ENCODE results near the gene PHF2.

Gene PHF2

DNA sequence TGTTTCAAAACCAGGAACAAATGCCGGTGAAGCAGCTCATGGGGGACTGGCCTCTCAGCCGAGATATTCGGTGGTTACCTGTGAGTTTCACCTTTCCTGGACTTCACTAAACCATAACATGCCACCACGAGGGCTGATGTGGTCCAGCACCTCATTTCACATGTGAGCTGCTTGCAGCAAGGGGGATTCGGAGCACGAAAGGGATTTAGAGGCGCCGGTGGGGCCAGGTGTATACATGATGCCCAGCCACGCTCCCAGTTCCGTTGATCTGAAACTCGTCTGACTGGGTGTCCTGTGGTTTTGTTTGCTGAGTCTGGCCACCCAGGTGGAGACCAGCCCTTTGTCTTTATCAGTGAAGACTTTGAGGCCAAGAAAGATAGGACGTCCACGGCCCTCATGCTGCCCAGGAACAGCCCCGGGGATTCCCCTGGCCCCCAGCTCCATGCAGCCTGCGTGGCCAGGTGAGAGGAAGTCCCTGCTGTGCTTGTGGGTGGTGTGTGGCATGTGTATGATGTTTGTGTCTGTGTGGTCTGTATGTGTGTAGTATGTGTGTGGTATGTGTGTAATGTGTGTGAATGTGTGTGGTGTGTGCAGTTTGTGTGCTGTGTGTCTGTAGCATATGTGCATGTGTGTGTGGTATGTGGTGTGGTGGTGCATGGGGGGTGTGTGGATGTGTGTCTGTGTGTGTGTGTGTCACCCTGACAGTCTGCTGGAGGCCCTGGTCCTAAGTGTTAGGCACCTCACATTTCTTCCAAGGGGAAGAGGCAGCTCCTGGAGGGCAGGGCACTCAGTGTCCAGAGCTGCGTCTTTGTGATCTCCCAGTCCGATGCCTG is 23.4 kb downstream of the PHF2 start:
- DNase-seq (ENCODE audit: low read depth in 2 of 2, low spot score in 1 of 2) = no peak

DNA sequence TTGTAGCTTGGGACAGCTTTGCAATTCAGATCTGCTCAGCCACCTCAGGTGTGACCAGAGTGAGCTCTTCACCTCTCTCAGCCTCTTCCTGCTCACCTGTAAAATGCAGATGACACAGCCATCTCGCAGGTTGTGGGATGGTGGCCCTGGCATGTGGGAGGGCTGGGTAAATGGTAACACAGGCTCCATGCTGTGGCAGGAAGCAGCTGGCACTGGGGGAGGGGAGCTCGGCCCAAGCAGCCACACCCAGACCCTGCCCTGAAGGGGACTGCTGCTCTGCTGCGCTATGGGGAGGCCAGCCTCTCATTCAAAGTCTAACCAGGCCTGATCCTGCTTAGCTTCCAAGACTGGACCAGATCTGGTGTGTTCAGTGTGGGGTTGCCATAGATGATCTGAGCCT is 24.1 kb downstream of the PHF2 start:
- no peak for DNase-seq (ENCODE audit: low read depth in 2 of 2, low spot score in 1 of 2)

DNA sequence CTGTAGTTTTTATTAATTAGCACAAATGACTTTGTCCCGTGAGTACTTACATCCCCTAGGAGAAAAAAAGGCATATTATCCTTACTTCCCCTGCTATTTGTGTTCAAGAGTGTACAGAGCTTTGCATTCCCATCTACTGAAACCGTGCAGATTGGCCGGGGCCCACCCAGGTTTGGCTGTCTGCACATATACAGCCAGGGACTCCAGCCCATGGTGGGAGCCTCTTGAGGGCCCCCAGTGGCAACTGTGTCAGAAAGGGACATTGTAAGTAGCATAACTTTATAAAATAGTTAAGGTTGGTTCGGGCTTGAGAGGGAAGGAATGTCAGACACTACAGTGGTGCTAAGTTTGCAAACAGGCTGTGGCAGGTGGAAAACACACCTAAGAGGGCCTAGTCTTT is 24.7 kb downstream of the PHF2 start:
- no peak for DNase-seq (ENCODE audit: low read depth in 2 of 2, low spot score in 1 of 2)

DNA sequence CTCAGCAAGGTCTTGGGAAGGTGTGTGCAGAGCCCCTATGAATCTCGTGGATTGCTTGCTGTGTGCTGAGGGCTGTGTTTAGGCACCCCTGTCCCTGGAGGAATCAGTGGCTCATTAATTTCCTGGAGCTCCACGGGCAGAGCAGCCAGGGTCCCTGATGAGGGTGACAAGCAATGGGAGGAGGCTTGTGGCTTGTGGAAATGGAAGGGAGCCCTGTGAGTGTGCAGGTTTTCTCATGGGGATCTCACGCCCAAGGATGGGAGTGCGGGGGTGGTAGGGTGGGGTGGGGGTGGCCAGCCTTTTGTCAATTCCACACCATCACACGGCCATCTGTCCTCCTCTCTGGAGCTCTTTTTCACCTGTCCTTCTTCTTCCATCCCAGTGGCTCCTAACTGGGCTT is 25.3 kb downstream of the PHF2 start:
- DNase-seq (ENCODE audit: low read depth in 2 of 2, low spot score in 1 of 2) = no peak

DNA sequence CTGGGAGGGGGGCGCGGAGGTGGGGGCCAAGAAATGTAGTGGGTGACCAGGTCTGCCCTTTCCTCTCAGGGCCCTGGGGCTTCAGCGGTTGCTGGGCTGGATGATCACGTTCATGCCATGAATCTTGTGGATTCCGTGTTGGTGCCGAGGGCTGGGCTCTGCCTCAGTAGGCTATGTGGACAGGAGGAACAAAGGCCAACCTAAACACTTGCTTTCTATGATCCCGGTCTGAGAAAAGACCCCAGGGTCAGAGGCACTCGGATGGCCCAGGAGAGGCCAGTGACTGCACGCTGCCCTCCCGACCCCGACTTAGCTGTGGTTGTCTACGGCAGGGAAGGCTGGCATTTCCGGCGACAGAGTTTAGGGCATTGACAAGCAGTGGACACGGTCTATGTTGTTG is 26.6 kb downstream of the PHF2 start:
- no peak for DNase-seq (ENCODE audit: low read depth in 2 of 2, low spot score in 1 of 2)

GRCh38 chr9:93603906-93604326 is 27.5 kb downstream of the PHF2 start:
- no peak for DNase-seq (ENCODE audit: low read depth in 2 of 2, low spot score in 1 of 2)

DNA sequence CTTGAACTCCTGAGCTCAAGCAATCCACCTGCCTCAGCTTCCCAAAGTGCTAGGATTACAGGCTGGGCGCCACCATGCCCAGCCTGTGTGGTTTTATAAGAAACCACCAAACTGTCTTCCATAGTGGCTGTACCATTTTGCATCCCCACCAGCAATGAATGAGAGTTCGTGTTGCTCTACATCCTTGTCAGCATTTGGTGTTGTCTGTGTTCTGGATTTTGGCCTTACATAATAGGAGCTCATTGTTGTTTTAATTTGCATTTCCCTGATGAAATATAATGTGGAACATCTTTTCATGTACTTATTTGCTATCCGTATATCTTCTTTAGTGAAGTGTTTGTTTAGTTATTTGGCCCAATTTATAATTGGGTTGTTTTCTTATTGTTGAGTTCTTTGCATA is 29.8 kb downstream of the PHF2 start:
- no peak for DNase-seq (ENCODE audit: low read depth in 2 of 2, low spot score in 1 of 2)

DNA sequence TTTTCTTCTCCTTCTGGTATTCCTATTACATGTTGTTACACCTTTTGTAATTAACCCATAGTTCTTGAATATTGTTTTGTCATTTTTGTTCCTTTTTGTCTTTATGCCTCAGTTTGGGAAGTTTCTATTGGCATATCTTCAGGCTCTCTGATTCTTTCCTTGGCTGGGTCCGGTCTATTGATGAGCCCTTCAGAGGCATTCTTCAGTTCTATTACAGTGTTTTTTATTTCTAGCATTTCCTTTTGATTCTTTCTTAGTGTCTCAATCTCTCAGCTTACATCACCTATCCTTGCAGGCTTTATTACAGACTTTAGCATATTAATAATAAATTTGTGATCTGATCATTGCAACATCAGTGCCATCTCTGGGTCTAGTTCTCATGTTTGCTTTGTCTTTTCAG is 33.8 kb downstream of the PHF2 start:
- no peak for DNase-seq (ENCODE audit: low read depth in 2 of 2, low spot score in 1 of 2)

GRCh38 chr9:93612052-93612795 is 35.8 kb downstream of the PHF2 start:
- no peak for DNase-seq (ENCODE audit: low read depth in 2 of 2, low spot score in 1 of 2)

DNA sequence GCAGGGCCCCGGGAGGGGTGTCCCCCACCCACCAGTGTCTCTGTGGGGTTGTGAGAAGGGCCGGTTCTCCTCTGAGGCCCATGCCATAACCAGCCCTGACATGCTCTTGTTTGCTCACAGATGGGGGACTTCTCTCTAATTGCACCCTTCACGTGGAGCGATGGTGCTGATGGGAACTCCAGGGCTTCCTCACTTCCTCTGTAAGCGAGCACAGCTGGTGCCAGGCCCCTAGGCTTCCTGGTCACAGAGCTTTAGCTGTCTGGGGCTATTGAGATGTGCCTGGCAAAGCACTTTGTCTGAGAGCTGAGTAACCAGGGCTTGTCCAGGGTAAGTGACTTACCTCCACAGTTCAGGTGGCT is 36.4 kb downstream of the PHF2 start:
- no peak for DNase-seq (ENCODE audit: low read depth in 2 of 2, low spot score in 1 of 2)

DNA sequence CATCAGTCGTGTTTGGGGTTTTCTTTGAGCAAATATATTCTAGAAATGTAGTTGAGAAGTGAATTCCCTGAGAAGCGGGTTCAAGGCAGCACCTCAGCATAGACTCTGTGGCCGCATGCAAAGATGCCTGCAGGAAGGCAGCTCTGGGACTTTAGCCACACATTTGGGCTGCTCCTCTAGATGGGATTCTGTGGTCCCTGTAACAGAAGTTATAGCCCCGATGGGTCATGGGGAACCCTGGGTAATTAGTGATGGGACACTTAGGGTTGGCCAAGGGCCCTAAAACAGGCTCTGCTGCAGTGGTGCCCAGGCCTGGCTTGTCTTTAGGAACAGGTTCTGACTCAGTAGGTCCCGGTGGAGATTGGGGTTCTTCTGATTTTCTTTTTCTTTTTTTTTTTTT is 36.8 kb downstream of the PHF2 start:
- DNase-seq (ENCODE audit: low read depth in 2 of 2, low spot score in 1 of 2) = no peak

DNA sequence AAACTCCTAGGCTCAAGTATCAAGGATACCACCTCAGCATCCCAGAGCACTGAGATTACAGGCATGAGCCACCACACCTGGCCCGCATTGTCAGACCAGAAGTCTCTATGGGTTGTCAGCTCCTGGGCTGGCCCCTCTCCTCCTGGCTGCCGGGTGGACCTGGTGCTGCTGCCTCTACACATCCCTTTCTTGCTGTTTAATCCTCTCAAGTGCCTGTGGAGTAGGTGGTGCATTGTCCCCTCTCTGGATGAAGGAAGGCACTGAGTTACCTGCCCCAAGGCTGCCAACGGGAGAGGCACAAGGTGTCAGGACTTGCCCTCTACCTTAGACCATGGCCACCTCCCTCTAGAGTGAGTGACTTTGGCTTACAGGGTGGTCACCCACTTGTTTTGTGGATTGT is 37.4 kb downstream of the PHF2 start:
- no peak for DNase-seq (ENCODE audit: low read depth in 2 of 2, low spot score in 1 of 2)

DNA sequence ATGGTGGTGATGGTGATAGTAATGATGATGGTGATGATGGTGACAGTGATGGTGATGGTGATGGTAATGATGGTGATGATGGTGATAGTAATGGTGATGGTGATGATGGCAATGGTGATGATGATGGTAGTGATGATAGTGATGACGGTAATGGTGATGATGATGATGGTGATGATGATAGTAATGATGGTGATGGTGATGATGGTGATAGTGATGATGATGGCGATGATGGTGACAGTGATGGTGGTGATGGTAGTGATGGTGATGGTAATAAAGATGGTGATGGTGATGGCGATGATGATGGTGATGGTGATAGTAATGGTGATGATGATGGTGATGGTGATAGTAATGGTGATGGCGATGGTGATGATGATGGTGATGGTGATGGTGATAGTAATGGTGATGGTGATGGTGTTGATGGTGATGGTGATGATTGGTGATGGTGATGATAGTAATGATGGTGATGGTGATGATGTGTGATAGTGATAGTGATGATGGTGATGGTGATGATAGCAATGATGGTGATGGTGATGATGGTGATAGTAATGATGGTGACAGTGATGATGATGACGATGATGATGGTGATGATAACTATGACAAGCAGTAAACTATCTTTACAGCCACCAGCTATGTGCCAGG is 38.6 kb downstream of the PHF2 start:
- DNase-seq (ENCODE audit: low read depth in 2 of 2, low spot score in 1 of 2) = no peak

- no peak for DNase-seq (ENCODE audit: low read depth in 2 of 2, low spot score in 1 of 2)
Observed at GRCh38 chr9:93616044-93616443, 39.7 kb downstream of the PHF2 start.

GRCh38 chr9:93617273-93617672 is 40.9 kb downstream of the PHF2 start:
- DNase-seq (ENCODE audit: low read depth in 2 of 2, low spot score in 1 of 2) = no peak

DNA sequence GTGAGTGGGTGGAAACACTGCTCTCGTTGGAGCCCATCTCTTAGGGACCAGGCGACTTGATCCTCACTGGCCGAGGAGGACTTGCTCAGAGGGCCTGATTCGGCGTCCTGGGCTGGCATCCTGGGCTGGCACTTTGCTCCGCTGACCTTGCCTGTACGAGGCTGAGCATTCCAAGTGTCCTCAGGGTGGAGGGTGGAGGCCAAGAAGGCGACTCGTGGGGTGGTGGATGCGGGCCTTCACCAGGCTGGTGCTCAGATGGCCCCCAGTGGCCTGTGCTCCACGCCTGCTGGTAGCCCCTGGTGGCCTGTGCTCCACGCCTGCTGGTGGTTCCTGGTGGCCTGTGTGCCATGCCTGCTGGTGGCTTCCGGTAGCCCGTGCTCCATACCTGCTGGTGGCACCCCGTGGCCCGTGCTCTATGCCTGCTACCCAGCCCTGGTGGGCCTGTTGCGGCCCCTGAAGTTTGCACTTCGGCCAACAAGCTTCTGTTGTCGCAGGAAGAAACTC is 42.9 kb downstream of the PHF2 start:
- DNase-seq (ENCODE audit: low read depth in 2 of 2, low spot score in 1 of 2) = no peak

- no peak for DNase-seq (ENCODE audit: low read depth in 2 of 2, low spot score in 1 of 2)
Observed at GRCh38 chr9:93620041-93620506, 43.7 kb downstream of the PHF2 start.

DNA sequence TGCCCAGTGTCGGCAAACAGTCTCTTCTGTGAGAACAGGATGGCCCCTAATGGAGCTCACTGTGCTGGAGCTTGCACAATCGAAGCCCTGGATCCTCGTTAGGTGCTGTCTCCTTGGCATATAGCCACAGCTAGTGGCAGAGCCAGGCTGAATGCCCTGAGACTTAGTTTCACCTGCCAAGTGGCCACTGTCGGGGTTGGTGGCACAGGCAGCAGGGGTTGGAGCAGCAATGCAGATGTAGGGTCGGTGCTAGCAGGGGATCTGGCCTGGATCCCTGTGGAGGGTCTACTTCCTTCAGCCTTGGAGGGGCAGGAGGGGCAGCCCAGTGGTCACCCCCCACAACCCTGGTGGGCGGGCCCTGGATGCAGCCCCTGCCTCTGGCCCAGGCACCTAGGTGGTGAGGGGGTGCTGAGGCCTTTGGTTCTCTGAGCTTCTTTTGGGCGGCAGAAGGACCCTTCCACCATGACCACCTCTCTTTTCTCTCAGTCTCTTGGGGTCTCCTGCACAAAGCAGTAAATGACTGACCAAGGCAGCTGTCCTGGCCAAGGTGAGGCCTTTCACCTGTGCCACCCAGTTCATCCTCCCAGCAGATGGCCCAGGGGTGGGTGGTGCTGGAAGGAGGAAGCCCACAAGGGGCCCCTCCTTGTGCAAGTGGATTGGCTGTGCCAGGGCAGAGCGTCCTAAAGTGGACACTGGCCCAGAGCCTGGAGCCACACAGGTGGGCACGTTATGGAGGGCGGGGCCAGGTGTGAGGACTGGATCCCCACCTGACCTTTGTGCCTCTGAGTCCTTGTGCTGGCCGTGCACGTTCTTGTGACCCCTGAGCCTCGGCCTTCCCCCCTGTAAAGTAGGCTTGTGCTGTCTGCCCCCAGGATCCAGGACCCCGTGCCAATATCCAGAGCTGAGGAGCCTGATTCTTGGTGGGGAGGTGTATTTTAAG is 44.8 kb downstream of the PHF2 start:
- DNase-seq (ENCODE audit: low read depth in 2 of 2, low spot score in 1 of 2) = no peak

DNA sequence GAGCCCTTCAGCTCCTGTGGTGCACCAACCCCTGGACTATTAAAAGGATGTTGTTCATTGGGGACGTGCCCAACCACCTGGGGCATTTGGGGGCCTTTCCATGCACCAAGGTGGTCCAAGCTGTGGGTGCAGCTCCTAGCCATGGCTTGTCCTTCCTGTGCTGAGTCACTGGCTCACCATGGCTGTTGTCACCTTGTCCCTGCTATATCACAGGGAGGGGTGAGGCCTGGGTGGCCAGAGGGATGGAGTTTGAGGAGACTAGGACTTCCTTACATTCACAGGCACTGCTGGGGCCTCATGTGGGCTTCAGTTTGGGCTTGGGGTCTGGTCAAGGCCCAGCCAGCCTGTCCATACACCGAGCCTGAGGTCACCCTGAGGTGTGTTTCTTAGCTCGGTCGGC is 45.5 kb downstream of the PHF2 start:
- DNase-seq (ENCODE audit: low read depth in 2 of 2, low spot score in 1 of 2) = no peak

GRCh38 chr9:93622691-93623090 is 46.3 kb downstream of the PHF2 start:
- no peak for DNase-seq (ENCODE audit: low read depth in 2 of 2, low spot score in 1 of 2)

GRCh38 chr9:93623753-93624152 is 47.4 kb downstream of the PHF2 start:
- no peak for DNase-seq (ENCODE audit: low read depth in 2 of 2, low spot score in 1 of 2)
